GM12864 (cell line): ENCODE data around the gene RAD50.
"Not testable (repeated sequence)": the region's sequence is repeated elsewhere in the genome, so short reads cannot be mapped to it uniquely, and the experiment has no call there.

Experiments
- DNase-seq: peaks from one replicate; pipeline ENCODE4 v3.0.0-alpha.2; 2011; ENCODE audit warnings: low read depth
- H3K4me3 ChIP-seq: 2 replicates; pipeline ENCODE4 v1.5.1; 2011; ENCODE audit warnings: mild to moderate bottlenecking, low read depth, low read length, control low read depth
- TF ChIP-seq, protein P1 (sequence below): IDR thresholded peaks from 2 replicates; pipeline ENCODE4 v1.5.1; 2011; ENCODE audit warnings: low read depth, mild to moderate bottlenecking, moderate library complexity, low read length, control low read depth, inconsistent platforms; ENCODE audit errors: missing control alignments

RAD50 gene

DNA sequence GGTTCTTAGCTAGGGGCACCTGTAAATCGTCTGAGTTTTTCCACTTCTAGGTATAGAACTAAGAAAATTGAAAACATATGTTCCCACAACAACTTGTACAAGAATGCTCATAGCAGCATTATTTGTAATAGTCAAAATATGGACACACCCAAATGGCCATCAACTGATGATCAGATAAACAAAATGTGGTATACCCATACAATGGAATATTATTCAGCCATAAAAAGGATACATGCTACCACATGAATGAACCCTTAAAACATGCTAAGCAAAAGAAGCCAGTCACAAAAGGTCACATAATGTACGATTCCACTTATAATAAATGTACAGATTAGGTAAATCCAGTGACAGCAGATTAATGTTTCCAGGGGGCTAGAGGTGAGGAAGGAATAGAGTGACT, 55.2 kb downstream of the RAD50 start:
- TF ChIP-seq, protein P1, sequence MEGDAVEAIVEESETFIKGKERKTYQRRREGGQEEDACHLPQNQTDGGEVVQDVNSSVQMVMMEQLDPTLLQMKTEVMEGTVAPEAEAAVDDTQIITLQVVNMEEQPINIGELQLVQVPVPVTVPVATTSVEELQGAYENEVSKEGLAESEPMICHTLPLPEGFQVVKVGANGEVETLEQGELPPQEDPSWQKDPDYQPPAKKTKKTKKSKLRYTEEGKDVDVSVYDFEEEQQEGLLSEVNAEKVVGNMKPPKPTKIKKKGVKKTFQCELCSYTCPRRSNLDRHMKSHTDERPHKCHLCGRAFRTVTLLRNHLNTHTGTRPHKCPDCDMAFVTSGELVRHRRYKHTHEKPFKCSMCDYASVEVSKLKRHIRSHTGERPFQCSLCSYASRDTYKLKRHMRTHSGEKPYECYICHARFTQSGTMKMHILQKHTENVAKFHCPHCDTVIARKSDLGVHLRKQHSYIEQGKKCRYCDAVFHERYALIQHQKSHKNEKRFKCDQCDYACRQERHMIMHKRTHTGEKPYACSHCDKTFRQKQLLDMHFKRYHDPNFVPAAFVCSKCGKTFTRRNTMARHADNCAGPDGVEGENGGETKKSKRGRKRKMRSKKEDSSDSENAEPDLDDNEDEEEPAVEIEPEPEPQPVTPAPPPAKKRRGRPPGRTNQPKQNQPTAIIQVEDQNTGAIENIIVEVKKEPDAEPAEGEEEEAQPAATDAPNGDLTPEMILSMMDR, result no peak
- no peak for DNase-seq

DNA sequence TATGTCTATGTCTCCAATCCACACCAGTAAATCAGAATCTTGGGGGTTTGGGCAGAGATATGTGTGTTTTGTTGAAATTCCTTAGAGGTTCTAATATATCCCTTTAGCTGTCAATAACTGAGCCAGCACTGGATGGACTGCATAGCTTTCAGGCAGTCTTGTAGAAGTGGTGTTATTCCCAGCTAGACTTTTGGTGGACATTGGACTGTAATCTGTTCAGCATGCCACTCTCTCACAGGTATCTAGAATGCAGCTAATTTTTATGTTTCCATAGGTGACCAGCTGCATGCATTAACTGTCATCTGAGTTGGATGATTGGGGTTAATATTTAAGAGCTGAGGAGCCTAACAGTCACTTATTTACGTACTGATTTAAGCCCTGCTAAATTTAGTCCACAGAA, 56.1 kb downstream of the RAD50 start:
- DNase-seq, result no peak
- TF ChIP-seq, protein P1, result no peak
- H3K4me3 ChIP-seq, result no peak overlapping the region

More for the DNA sequence above, 55.2 kb downstream of the RAD50 start:
- H3K4me3 ChIP-seq, result no peak overlapping the region

DNA sequence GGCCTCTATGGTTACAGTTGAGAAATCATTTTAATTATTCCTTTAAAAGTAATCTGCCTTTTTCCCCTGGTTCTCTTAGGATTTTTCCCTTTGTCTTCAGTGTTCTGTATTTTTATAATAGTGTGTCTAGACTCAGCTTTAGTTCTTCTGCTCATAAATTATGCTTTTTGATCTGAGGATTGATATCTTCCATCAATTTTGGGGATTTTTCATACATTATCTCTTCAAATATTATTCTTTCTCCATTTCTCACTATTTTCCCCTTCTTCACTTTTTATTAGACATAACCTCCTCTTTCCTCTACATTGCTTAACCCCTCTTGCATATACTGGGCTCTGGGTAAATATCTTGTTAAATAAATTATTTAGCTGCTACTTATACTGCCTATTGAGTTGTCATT, 64.9 kb downstream of the RAD50 start:
- no peak overlapping the region for H3K4me3 ChIP-seq
- DNase-seq, result no peak
- TF ChIP-seq, protein P1, result no peak

DNA sequence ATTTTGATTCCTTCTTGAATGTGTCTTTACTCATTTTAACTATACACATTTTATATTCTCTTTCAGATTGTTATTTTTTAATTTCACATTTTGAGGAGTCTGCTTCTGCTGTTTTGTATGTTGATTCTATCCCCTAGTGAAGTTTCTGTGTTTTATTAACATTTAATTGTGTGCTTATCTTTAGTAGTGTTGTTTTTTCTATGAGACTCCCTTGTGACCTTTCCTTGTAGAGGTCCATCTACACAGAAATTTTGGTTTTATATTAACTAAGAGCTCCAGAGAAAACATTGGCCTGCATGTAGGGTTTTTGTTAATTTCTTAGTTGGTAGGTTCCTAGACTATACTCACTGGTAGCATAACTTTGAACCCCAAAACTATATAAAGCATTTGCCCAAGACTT, 65.8 kb downstream of the RAD50 start:
- no peak for DNase-seq
- no peak overlapping the region for H3K4me3 ChIP-seq
- TF ChIP-seq, protein P1, result no peak

- DNase-seq, result no peak
- TF ChIP-seq, protein P1, result no peak
- no peak overlapping the region for H3K4me3 ChIP-seq
These were observed 70.7 kb downstream of the RAD50 start for GRCh38 chr5:132627470-132627869.

DNA sequence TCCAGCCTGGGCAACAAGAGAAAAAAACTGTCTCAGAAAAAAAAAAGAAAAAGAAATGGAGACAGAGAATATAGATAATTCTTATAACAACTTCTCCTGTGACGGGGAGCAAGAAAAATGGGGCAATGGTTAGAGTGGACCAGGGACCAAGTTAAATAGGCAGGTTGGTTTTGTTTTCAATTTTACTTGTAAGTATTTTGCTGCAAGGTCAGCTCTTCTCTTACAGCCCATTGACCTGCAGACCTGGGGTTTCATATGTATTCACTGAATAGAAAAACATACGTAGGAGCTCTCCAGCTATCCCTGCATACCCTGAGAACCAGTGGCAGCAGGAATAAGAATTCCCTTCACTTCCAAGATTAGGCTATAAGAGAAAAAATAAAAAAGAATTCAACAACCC, 72.0 kb downstream of the RAD50 start:
- no peak overlapping the region for H3K4me3 ChIP-seq
- no peak for DNase-seq
- TF ChIP-seq, protein P1, result no peak

GRCh38 chr5:132629230-132629944, 72.6 kb downstream of the RAD50 start:
- no peak overlapping the region for H3K4me3 ChIP-seq
- DNase-seq, result no peak
- TF ChIP-seq, protein P1, result no peak

GRCh38 chr5:132633587-132633986, 76.8 kb downstream of the RAD50 start:
- not testable (repeated sequence) for DNase-seq

More at GRCh38 chr5:132633587-132633986, 76.8 kb downstream of the RAD50 start:
- H3K4me3 ChIP-seq, result not testable (repeated sequence)
